Measurements from ENCODE around the gene HAUS7. TPM values are rescaled to one million over a fixed set of nuclear protein-coding genes. Genes with fewer than 3 reads are reported as not detected.

HAUS7 gene
- total and polyA plus RNA-seq, 7 donors, result 8.3 to 18.5 (median 13.1) TPM

GRCh38 chrX:153433781-153434285 is 36.5 kb downstream of the HAUS7 start:
- H3K9me3 ChIP-seq, result peaks cover 7% of the 10 kb centered on the region
- no peak for ATAC-seq
- H3K27ac ChIP-seq, result no peak overlapping the region
- H3K4me1 ChIP-seq, result no peaks in the 10 kb centered on the region
- no peaks in the 10 kb centered on the region for H3K36me3 ChIP-seq (ENCODE audit: insufficient read depth in 1 of 2, low read depth in 1 of 2)
- intact Hi-C loops (cut with DNase I), result no loop called here
- TF ChIP-seq, protein P1, sequence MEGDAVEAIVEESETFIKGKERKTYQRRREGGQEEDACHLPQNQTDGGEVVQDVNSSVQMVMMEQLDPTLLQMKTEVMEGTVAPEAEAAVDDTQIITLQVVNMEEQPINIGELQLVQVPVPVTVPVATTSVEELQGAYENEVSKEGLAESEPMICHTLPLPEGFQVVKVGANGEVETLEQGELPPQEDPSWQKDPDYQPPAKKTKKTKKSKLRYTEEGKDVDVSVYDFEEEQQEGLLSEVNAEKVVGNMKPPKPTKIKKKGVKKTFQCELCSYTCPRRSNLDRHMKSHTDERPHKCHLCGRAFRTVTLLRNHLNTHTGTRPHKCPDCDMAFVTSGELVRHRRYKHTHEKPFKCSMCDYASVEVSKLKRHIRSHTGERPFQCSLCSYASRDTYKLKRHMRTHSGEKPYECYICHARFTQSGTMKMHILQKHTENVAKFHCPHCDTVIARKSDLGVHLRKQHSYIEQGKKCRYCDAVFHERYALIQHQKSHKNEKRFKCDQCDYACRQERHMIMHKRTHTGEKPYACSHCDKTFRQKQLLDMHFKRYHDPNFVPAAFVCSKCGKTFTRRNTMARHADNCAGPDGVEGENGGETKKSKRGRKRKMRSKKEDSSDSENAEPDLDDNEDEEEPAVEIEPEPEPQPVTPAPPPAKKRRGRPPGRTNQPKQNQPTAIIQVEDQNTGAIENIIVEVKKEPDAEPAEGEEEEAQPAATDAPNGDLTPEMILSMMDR (IDR thresholded peaks at IDR 0.05), result no peak
- H3K4me3 ChIP-seq, result no peak overlapping the region
- WGBS, 3 donors, result 88 to 90% (median 89%) methylated on average over 15 to 17 of the region's 17 CpGs
- no peak for DNase-seq
- H3K27me3 ChIP-seq (ENCODE audit: insufficient read depth in 3 of 3, low read length in 2 of 3), result peaks cover 0 to 31% (median 0%) of the 10 kb centered on the region in 3 donors

DNA sequence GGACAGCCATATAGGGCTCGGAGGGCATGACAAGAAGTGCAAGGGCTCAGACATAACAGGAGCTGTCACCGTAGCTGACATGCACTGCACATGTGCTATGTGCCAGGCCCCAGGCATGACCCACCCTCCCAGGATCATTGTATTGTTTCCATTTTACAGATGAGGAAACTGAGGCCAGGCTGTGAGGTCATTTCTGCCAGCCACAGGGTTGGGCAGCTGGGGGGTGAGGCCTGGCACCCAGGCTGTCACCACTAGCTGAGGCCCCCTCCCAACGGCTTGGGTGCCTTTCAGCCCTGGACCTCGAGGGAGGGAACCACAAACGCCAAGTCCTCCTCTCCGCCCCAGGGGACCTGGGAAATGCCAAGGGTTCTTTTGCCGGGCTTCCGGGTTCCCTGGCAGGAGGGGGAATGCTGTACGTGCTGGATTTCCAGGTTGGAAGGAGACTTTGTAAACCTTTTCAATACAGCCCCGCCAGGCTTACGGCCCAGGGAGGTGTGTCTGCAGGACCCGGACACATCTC is 37.2 kb downstream of the HAUS7 start:
- Histone ChIP-seq H3K27ac (no peak overlapping the region), H3K9me3 (peaks cover 7% of the 10 kb centered on the region), H3K36me3 (ENCODE audit: insufficient read depth in 1 of 2, low read depth in 1 of 2) (no peaks in the 10 kb centered on the region), H3K27me3 (ENCODE audit: insufficient read depth in 3 of 3, low read length in 2 of 3) (peaks cover 0 to 26% (median 0%) of the 10 kb centered on the region in 3 donors), H3K4me3 (no peak overlapping the region), H3K4me1 (no peaks in the 10 kb centered on the region)
- intact Hi-C loops (cut with DNase I), result no loop called here
- no peak for ATAC-seq
- TF ChIP-seq, protein P1 (IDR thresholded peaks at IDR 0.05), result no peak
- 76 to 80% (median 78%) methylated on average over 5 to 12 of the region's 12 CpGs for WGBS, 3 donors
- no peak for DNase-seq

DNA sequence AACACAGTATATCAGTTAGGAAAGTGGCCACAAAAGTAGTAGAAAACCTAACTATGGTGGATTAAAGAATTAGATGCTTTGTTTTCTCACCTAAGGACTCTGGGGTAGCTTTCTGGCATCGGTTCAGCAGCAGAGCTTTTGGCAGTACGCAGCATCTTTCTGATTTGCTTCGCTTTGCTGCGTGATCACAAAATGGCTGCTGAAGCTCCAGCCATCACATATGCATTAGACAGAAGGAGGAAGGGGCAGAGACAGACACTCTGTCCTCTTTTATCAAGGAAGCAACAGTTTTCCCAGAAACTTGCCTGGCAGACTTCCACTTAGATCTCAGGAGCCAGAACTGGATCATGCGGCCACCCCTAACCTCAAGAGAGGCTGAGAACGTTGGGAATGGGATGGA is 39.6 kb downstream of the HAUS7 start:
- whole genome bisulfite sequencing, 3 donors, result 79 to 87% (median 82%) methylated on average over 6 of the region's 6 CpGs
- DNase-seq, result no peak

DNA sequence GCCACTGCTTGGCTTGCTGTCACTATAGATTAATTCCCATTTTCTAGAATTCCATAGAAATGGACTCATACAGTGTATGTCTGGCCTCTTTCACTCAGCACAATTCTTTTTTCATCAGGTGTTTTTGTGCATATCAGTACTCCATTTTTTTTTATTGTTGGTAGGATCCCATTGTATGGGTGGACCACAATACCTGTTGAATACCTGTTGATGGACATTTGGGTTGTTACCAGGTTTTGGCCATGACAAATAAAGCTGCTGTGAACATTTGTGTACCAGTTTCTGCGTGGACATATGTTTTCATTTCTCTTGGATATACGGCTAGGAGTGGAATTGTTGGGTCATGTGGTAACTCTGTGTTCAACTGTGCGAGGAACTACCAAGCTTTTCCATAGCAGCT is 44.2 kb downstream of the HAUS7 start:
- ATAC-seq (no peak), DNase-seq (no peak)
- Histone ChIP-seq H3K27me3 (ENCODE audit: insufficient read depth in 3 of 3, low read length in 2 of 3) (peaks cover 0 to 7% (median 2%) of the 10 kb centered on the region in 3 donors), H3K4me1 (no peaks in the 10 kb centered on the region), H3K9me3 (peaks cover 7% of the 10 kb centered on the region), H3K27ac (no peak overlapping the region), H3K4me3 (no peak overlapping the region), H3K36me3 (ENCODE audit: insufficient read depth in 1 of 2, low read depth in 1 of 2) (no peaks in the 10 kb centered on the region)
- 82 to 98% (median 94%) methylated on average over 3 of the region's 3 CpGs for WGBS, 3 donors
- TF ChIP-seq, protein P1 (IDR thresholded peaks at IDR 0.05), result no peak
- intact Hi-C loops (cut with DNase I), result no loop called here

More for the DNA sequence above, 39.6 kb downstream of the HAUS7 start:
- no peak overlapping the region for H3K4me3 ChIP-seq
- peaks cover 7% of the 10 kb centered on the region for H3K9me3 ChIP-seq
- ATAC-seq, result no peak
- TF ChIP-seq, protein P1 (IDR thresholded peaks at IDR 0.05), result no peak
- no peaks in the 10 kb centered on the region for H3K36me3 ChIP-seq (ENCODE audit: insufficient read depth in 1 of 2, low read depth in 1 of 2)
- intact Hi-C loops (cut with DNase I), result no loop called here
- no peak overlapping the region for H3K27ac ChIP-seq
- no peaks in the 10 kb centered on the region for H3K4me1 ChIP-seq
- H3K27me3 ChIP-seq (ENCODE audit: insufficient read depth in 3 of 3, low read length in 2 of 3), result peaks cover 0 to 26% (median 0%) of the 10 kb centered on the region in 3 donors

DNA sequence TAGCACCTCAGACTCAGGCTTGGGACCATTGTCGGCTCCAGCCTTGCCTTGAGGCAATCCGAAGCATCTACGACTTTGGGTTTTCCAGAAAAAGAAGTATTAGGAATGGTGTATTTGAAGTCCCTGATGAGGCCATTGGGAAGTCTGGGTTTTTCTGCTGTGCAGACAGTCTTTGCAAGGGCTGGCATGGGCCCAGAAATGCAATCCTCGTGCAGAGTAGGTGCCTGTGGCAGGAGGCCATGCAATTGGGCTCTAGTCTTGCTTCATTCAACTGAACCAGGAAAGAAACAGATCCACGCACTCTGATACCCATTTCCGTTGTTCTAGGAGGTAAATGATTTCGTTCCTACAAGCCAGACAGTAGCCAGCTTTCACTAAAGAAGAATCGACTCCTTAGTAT is 46.7 kb downstream of the HAUS7 start:
- 78 to 81% (median 80%) methylated on average over 8 of the region's 8 CpGs for WGBS, 3 donors
- intact Hi-C loops (cut with DNase I), result no loop called here
- TF ChIP-seq, protein P1 (IDR thresholded peaks at IDR 0.05), result no peak
- DNase-seq (peak in 1 of 2 donors; percentile 69), ATAC-seq (no peak)
- Histone ChIP-seq H3K4me3 (no peak overlapping the region), H3K9me3 (no peaks in the 10 kb centered on the region), H3K27ac (no peak overlapping the region), H3K36me3 (ENCODE audit: insufficient read depth in 1 of 2, low read depth in 1 of 2) (no peaks in the 10 kb centered on the region), H3K4me1 (no peaks in the 10 kb centered on the region), H3K27me3 (ENCODE audit: insufficient read depth in 3 of 3, low read length in 2 of 3) (peaks cover 0 to 2% (median 0%) of the 10 kb centered on the region in 3 donors)
